NT2/D1 (cell line): Measurements from ENCODE around the gene IFNLR1.

Source experiments
- SUZ12 ChIP-seq: IDR thresholded peaks from 2 replicates; pipeline ENCODE4 v1.6.1; 2011; ENCODE audit not compliant: insufficient read length, insufficient read depth; ENCODE audit errors: extremely low read depth
- YY1 ChIP-seq: IDR thresholded peaks from 2 replicates; pipeline ENCODE4 v1.6.1; 2011; ENCODE audit not compliant: insufficient read length, insufficient read depth
- ZNF274 ChIP-seq: IDR thresholded peaks from 2 replicates; pipeline ENCODE4 v1.6.1; 2011; ENCODE audit warnings: mild to moderate bottlenecking, low read depth, low read length

DNA sequence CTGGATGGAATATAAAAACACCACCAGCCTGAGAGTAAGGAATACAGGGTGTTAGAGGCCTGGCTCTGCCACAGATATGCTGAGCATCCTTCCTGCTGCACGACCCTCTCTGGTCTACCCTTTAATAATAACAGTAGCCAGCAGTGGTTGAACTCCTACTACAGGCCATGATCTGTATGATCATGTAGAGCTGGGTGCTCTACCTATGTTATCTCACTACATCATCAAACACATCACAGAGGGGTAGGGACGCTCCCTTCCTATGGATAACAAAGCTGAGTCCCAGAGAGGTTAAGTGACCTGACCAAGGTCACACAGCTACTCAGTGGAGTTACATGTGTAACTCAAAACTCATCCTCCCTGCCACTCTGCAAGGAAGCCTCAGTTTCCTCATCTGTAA, 62.1 kb downstream of the IFNLR1 start:
- TF ChIP-seq YY1: no peak
- no peak for TF ChIP-seq ZNF274
- TF ChIP-seq SUZ12: no peak
